ENCODE measurements around the gene CEP112.

- TF ChIP-seq CTCF (conservative IDR thresholded peaks at IDR 0.05 in 1 of 2, IDR thresholded peaks at IDR 0.05 in 1 of 2; ENCODE audit: low read depth in 1 of 2, low read length in 2 of 2) (no peak), EZH2 (IDR thresholded peaks at IDR 0.05; ENCODE audit: low read length, missing control alignments) (no peak)
Observed at GRCh38 chr17:65617496-65617895, 574.4 kb downstream of the CEP112 start.

Measured in fibroblast of lung (primary cell).